Natural killer cell (primary cell): ENCODE measurements around the gene RLBP1. TPM values are rescaled to one million over a fixed set of nuclear protein-coding genes. Genes with fewer than 3 reads are reported as not detected.

Experiments used
- ATAC-seq, 3 donors: fragments of 150-1000 bp in 2 of 3; fragments of 200-7000 bp in 1 of 3; cut with Tn5 transposase; 1 replicate in 1 of 3; 2 replicates in 2 of 3; pipeline ENCODE4 v1.10.0; 2021; ENCODE audit warnings: mild to moderate bottlenecking in 2 of 3, moderate library complexity in 2 of 3
- DNase-seq, 2 donors: peaks; one replicate each; pipeline versions ENCODE4 v3.0.0 to v3.0.0-alpha.2; 2013 to 2021; ENCODE audit warnings: mixed read lengths in 1 of 2
- H3K27ac ChIP-seq: one replicate; pipeline ENCODE4 v1.5.1; 2013; ENCODE audit warnings: mild to moderate bottlenecking, low read length
- H3K27me3 ChIP-seq: one replicate; pipeline ENCODE4 v1.6.1; 2013; ENCODE audit warnings: low read length; ENCODE audit not compliant: control insufficient read depth, insufficient read depth
- H3K36me3 ChIP-seq: one replicate; pipeline ENCODE4 v1.6.1; 2013; ENCODE audit warnings: low read length; ENCODE audit not compliant: control insufficient read depth, insufficient read depth
- H3K4me1 ChIP-seq: one replicate; pipeline ENCODE4 v1.6.1; 2013; ENCODE audit warnings: low read length; ENCODE audit not compliant: control insufficient read depth, insufficient read depth
- H3K4me3 ChIP-seq: one replicate; pipeline ENCODE4 v1.5.1; 2013; ENCODE audit warnings: low read length
- H3K9me3 ChIP-seq: one replicate; pipeline ENCODE4 v1.6.1; 2013; ENCODE audit warnings: low read length; ENCODE audit not compliant: control insufficient read depth, insufficient read depth
- H3K27ac Mint-ChIP-seq, 2 donors: one replicate each; pipeline ENCODE4 v1.8.0; 2022; ENCODE audit warnings: mild to moderate bottlenecking in 2 of 2, mixed read lengths in 2 of 2, moderate library complexity in 1 of 2
- H3K27me3 Mint-ChIP-seq, 2 donors: one replicate each; pipeline ENCODE4 v1.8.0; 2022; ENCODE audit warnings: low read depth in 2 of 2, mixed read lengths in 2 of 2
- H3K36me3 Mint-ChIP-seq: one replicate; pipeline ENCODE4 v1.8.0; 2022; ENCODE audit warnings: mixed read lengths
- H3K4me1 Mint-ChIP-seq, 2 donors: one replicate each; pipeline ENCODE4 v1.8.0; 2022; ENCODE audit warnings: mixed read lengths in 2 of 2
- H3K4me3 Mint-ChIP-seq: one replicate; pipeline ENCODE4 v1.8.0; 2022; ENCODE audit warnings: mild to moderate bottlenecking, moderate library complexity, mixed read lengths
- H3K9me3 Mint-ChIP-seq, 2 donors: one replicate each; pipeline ENCODE4 v1.8.0; 2022; ENCODE audit warnings: mixed read lengths in 2 of 2
- CTCF ChIP-seq: fragments of 200-600 bp; IDR thresholded peaks from one replicate; pipeline ENCODE4 v1.8.0; 2022; ENCODE audit warnings: antibody characterized with exemption
- WGBS: methylation state at CpG from one replicate; pipeline ENCODE4 v1.1.7; 2013; ENCODE audit warnings: missing lambda C conversion rate; ENCODE audit not compliant: insufficient coverage; 5-methylcytosine and 5-hydroxymethylcytosine counted together
- intact Hi-C: fragments of 100-400 bp; cut with micrococcal nuclease; formaldehyde crosslinking; loops from one replicate; pipeline ENCODE4 v1.14.2; 2022
- total RNA-seq, 4 donors: library from RNA; stranded (reverse); fragments of 120-200 nt in 1 of 4; gene quantifications; one replicate each; pipeline versions ENCODE4 v1.2.3 to v1.2.4, GENCODE V29; 2013 to 2022

Gene RLBP1
- total RNA-seq, 3 donors from 2014 or later (not counting 1 experiment from before 2014, with no cell fraction given): not detected

- 90% methylated on average over 14 of the region's 14 CpGs for WGBS
- H3K36me3 Mint-ChIP-seq: no peaks in the 10 kb centered on the region
- no peak for TF ChIP-seq CTCF
- intact Hi-C loops: no loop called here
- no peak overlapping the region for H3K4me3 Mint-ChIP-seq
- no peak for ATAC-seq
- no peak overlapping the region for H3K27ac Mint-ChIP-seq
- H3K27ac ChIP-seq: no peak overlapping the region
- peaks cover 0 to 4% of the 10 kb centered on the region in 2 donors for H3K27me3 Mint-ChIP-seq
- H3K36me3 ChIP-seq: no peaks in the 10 kb centered on the region
- no peaks in the 10 kb centered on the region for H3K9me3 ChIP-seq
- no peak overlapping the region for H3K4me3 ChIP-seq
- no peaks in the 10 kb centered on the region for H3K4me1 Mint-ChIP-seq
- no peaks in the 10 kb centered on the region for H3K27me3 ChIP-seq
- no peaks in the 10 kb centered on the region for H3K9me3 Mint-ChIP-seq
- no peak for DNase-seq
- no peaks in the 10 kb centered on the region for H3K4me1 ChIP-seq
Measured at GRCh38 chr15:89226359-89227221, 5.2 kb upstream of the RLBP1 start.

GRCh38 chr15:89225588-89225987 is 4.2 kb upstream of the RLBP1 start:
- ATAC-seq: no peak
- Histone ChIP-seq H3K9me3 (no peaks in the 10 kb centered on the region), H3K27ac (no peak overlapping the region), H3K36me3 (no peaks in the 10 kb centered on the region), H3K4me3 (no peak overlapping the region), H3K27me3 (no peaks in the 10 kb centered on the region), H3K4me1 (no peaks in the 10 kb centered on the region)
- Mint-ChIP-seq H3K4me3 (no peak overlapping the region), H3K4me1 (no peaks in the 10 kb centered on the region), H3K36me3 (no peaks in the 10 kb centered on the region), H3K9me3 (no peaks in the 10 kb centered on the region), H3K27ac (no peak overlapping the region), H3K27me3 (peaks cover 0 to 4% of the 10 kb centered on the region in 2 donors)
- intact Hi-C loops: no loop called here
- 90% methylated on average over 2 of the region's 5 CpGs for WGBS
- DNase-seq: no peak
- no peak for TF ChIP-seq CTCF

GRCh38 chr15:89218531-89218930 is 2.8 kb downstream of the RLBP1 start:
- H3K9me3 Mint-ChIP-seq: no peaks in the 10 kb centered on the region
- H3K4me1 Mint-ChIP-seq: no peaks in the 10 kb centered on the region
- 83% methylated on average over 8 of the region's 8 CpGs for WGBS

More at GRCh38 chr15:89218531-89218930, 2.8 kb downstream of the RLBP1 start:
- no peaks in the 10 kb centered on the region for H3K4me1 ChIP-seq
- no peaks in the 10 kb centered on the region for H3K36me3 Mint-ChIP-seq
- H3K9me3 ChIP-seq: no peaks in the 10 kb centered on the region
- no peaks in the 10 kb centered on the region for H3K27me3 ChIP-seq
- no peaks in the 10 kb centered on the region for H3K27me3 Mint-ChIP-seq
- H3K27ac Mint-ChIP-seq: no peak overlapping the region
- no peak for TF ChIP-seq CTCF
- H3K27ac ChIP-seq: no peak overlapping the region
- no peak overlapping the region for H3K4me3 ChIP-seq
- no peaks in the 10 kb centered on the region for H3K36me3 ChIP-seq
- DNase-seq: no peak
- intact Hi-C loops: no loop called here
- ATAC-seq: no peak
- H3K4me3 Mint-ChIP-seq: no peak overlapping the region
